ENCODE results near the gene ME3.

DNA sequence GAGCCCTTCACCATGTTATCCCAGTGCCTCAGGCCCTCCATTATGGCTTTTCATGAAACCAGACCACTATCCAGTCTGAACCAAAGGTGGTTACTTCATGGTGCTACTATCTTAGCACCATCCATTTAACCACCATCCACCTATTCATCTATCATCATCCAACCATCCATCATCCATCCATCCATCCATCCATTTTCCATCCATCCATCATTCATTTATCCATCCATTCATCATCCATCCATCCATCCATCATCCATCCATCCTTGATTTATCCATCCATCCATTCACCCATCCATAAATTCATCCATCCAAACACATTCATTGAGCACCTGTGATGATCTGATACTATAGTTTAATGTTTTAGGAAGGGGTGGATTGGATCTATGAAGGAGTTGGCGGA, 204.2 kb downstream of the ME3 start:
- TF ChIP-seq GATA2 (IDR thresholded peaks at IDR 0.05; ENCODE audit: low read depth, low read length) = no peak
- TF ChIP-seq GATA3 (IDR thresholded peaks at IDR 0.05; ENCODE audit: low read depth, low read length) = no peak

Measured in SH-SY5Y (cell line).